GM12892 (cell line): ENCODE results near the gene CCDC85C.

Experiments
- DNase-seq: peaks from one replicate; pipeline ENCODE4 v3.0.0; 2011; ENCODE audit not compliant: insufficient read length
- FAIRE-seq: peaks from 2 replicates; lab custom pipeline; 2011; peaks lifted over from hg19 to GRCh38; lab: Jason Lieb, UNC
- POLR2A ChIP-seq: IDR thresholded peaks from 2 replicates; pipeline ENCODE4 v1.6.1; 2011; ENCODE audit warnings: low read depth, low read length, control low read depth
- POLR2AphosphoS5 ChIP-seq: IDR thresholded peaks from 2 replicates; pipeline ENCODE4 v1.6.1; 2011; ENCODE audit warnings: low read depth, low read length, control low read depth
- TAF1 ChIP-seq: IDR thresholded peaks from 2 replicates; pipeline ENCODE4 v1.6.1; 2011; ENCODE audit warnings: low read depth, mild to moderate bottlenecking, control low read depth, low read length, borderline replicate concordance

Gene CCDC85C

GRCh38 chr14:99468081-99468480 lies 135.9 kb downstream of the CCDC85C start:
- TF ChIP-seq POLR2AphosphoS5 (no peak), TAF1 (no peak)
- no peak for DNase-seq
- no peak for FAIRE-seq

- DNase-seq: no peak
- no peak for TF ChIP-seq POLR2A
- no peak for TF ChIP-seq POLR2AphosphoS5
- no peak for TF ChIP-seq TAF1
- FAIRE-seq: no peak
These were observed 136.5 kb downstream of the CCDC85C start for GRCh38 chr14:99467336-99468078.

- TF ChIP-seq POLR2A (no peak), POLR2AphosphoS5 (no peak), TAF1 (no peak)
- no peak for DNase-seq
- FAIRE-seq: no peak
These were observed 137.2 kb downstream of the CCDC85C start for GRCh38 chr14:99466758-99467157.

GRCh38 chr14:99465288-99465687 lies 138.7 kb downstream of the CCDC85C start:
- no peak for TF ChIP-seq POLR2AphosphoS5
- TF ChIP-seq POLR2A: no peak
- no peak for TF ChIP-seq TAF1
- no peak for FAIRE-seq
- no peak for DNase-seq

DNA sequence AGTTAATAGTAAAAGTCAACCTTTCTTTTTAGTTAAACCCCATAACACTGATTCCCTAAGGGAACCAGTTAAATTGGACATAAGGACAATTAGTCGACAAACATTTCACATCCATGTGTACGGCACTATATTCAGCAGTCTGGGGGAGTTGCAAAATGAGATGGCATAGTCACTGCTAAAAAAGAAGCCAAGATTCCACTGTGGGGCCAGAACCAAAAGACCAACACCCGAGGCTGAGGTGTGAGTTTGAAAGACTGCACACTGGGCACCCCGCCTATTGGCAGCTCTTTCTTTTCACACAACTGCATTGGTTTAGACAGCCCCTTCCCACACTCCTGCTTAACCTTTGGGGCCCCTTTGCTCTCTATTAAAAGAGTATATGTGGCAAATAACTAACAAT lies 140.0 kb downstream of the CCDC85C start:
- FAIRE-seq (no peak), DNase-seq (no peak)
- TF ChIP-seq POLR2A (no peak), POLR2AphosphoS5 (no peak), TAF1 (no peak)

DNA sequence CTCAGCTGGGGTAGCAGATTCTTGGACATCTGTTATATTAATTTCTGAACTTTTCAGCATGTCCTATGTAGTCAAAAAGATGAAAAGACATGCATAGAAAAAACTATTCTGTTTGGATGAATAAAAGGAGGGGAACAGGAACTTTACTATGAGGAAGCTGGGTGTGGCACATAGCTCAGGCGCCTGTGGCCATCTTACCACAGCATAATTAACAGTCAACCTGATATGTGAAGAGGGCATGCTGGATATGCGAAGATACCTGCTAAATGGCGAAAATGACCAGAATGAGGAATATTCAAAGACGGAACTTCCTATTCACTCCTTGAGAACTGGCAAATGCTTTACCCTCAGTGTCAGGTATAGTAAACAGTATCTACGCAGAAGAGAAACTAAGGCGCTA lies 141.8 kb downstream of the CCDC85C start:
- TF ChIP-seq POLR2A (no peak), TAF1 (no peak), POLR2AphosphoS5 (no peak)
- DNase-seq (no peak), FAIRE-seq (no peak)

GRCh38 chr14:99461411-99462085 lies 142.5 kb downstream of the CCDC85C start:
- no peak for DNase-seq
- no peak for FAIRE-seq
- no peak for TF ChIP-seq TAF1
- no peak for TF ChIP-seq POLR2AphosphoS5
- TF ChIP-seq POLR2A: no peak

GRCh38 chr14:99460793-99461192 lies 143.2 kb downstream of the CCDC85C start:
- TF ChIP-seq TAF1 (no peak), POLR2AphosphoS5 (no peak), POLR2A (no peak)
- FAIRE-seq (no peak), DNase-seq (no peak)

DNA sequence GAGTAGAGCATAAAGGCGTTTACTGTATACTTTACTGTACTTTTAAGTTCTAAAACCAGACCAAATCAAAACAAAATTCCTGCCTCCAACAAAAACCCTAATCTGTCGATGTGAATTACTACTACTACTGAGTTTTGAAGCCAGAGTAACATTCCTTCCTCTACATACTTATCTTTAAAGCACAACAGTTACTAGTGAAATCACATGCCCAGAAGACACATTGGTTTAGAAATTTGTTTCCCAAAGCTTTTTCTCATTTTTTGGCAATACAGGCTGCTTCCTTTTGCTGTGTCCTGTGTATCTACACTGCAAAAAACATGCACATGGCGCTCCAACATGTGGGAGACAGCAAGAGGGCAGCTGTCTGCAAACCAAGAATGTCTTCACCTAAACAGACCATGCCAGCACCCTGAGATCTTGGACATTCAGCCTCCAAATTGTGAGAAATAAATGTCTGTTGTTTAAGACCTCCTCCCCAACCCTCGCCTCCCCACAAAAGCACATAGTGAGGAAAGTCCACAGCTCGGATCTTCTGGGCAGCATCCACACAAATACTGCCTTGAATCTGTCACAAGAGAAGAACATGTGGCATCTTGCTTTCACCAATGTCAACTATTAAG lies 144.4 kb downstream of the CCDC85C start:
- TF ChIP-seq POLR2AphosphoS5: no peak
- TF ChIP-seq TAF1: no peak
- TF ChIP-seq POLR2A: no peak
- no peak for FAIRE-seq

GRCh38 chr14:99454246-99454645 lies 149.8 kb downstream of the CCDC85C start:
- no peak for FAIRE-seq
- DNase-seq: no peak

More for the DNA sequence above, 144.4 kb downstream of the CCDC85C start:
- no peak for DNase-seq

GRCh38 chr14:99452968-99453367 lies 151.0 kb downstream of the CCDC85C start:
- no peak for FAIRE-seq
- TF ChIP-seq POLR2AphosphoS5 (no peak), TAF1 (no peak), POLR2A (no peak)
- no peak for DNase-seq

More at GRCh38 chr14:99454246-99454645, 149.8 kb downstream of the CCDC85C start:
- TF ChIP-seq POLR2AphosphoS5 (no peak), POLR2A (no peak), TAF1 (no peak)
